KOPT-K1 (cell line): ENCODE data around the gene SPATA6L.

Experiments
- H3K27ac ChIP-seq: fragments of 200-600 bp; sonication (generic); 2 replicates; pipeline ENCODE4 v1.5.1; 2016; ENCODE audit warnings: antibody characterized with exemption, mild to moderate bottlenecking, low read depth, low read length; ENCODE audit not compliant: poor library complexity, severe bottlenecking
- H3K36me3 ChIP-seq: fragments of 200-600 bp; sonication (generic); 2 replicates; pipeline ENCODE4 v1.5.1; 2017; ENCODE audit warnings: antibody characterized with exemption, mild to moderate bottlenecking, low read length, moderate library complexity; ENCODE audit not compliant: insufficient read depth
- H3K9me3 ChIP-seq: fragments of 200-600 bp; sonication (generic); 2 replicates; pipeline ENCODE4 v1.5.1; 2017; ENCODE audit warnings: antibody characterized with exemption, low read length, mild to moderate bottlenecking; ENCODE audit not compliant: insufficient read depth, poor library complexity, severe bottlenecking

Gene SPATA6L

GRCh38 chr9:4573634-4574389, 92.5 kb downstream of the SPATA6L start:
- H3K9me3 ChIP-seq, result no peaks in the 10 kb centered on the region
- no peaks in the 10 kb centered on the region for H3K36me3 ChIP-seq
- no peak overlapping the region for H3K27ac ChIP-seq

DNA sequence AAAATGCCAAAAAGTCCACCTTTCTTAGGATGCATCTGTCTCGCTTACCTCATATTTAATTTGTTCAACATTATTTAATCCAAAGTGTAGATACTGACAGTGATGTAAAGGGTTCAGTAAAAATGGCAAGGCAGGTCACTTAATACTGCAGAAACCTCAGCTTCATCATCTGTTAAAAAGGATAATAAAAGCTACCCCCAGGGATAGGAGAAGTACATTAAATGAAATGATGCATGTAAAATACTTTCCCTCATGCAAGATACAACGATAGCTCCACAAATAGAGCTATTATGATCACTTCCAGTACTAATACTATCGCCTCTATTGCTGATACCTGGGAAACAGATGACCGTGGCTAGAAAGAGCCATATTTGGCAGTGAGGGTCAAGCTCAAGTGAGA, 93.1 kb downstream of the SPATA6L start:
- Histone ChIP-seq H3K27ac (no peak overlapping the region), H3K36me3 (no peaks in the 10 kb centered on the region), H3K9me3 (no peaks in the 10 kb centered on the region)

GRCh38 chr9:4572184-4572826, 94.0 kb downstream of the SPATA6L start:
- Histone ChIP-seq H3K36me3 (no peaks in the 10 kb centered on the region), H3K9me3 (no peaks in the 10 kb centered on the region), H3K27ac (no peak overlapping the region)

GRCh38 chr9:4569101-4569500, 97.2 kb downstream of the SPATA6L start:
- Histone ChIP-seq H3K9me3 (no peaks in the 10 kb centered on the region), H3K27ac (no peak overlapping the region), H3K36me3 (no peaks in the 10 kb centered on the region)

DNA sequence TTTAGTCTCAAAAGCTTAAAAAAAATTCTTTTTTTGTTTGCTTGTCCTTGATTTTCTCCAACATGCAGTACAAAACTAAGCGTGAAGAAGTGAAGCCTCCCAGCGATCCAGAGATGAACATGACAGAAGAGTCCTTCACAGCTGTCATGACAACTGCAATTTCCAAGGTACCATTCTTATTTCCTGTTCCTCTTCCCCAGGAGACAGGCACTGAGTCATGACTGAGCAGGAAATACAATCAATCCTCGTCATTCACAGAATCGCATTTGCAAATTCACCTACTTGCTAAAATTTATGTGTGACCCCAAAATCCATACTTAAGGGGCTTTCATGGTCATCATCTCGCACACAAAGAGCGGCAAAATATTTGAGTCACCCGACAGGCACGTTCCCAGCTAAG, 98.7 kb downstream of the SPATA6L start:
- H3K27ac ChIP-seq, result no peak overlapping the region
- H3K9me3 ChIP-seq, result no peaks in the 10 kb centered on the region
- H3K36me3 ChIP-seq, result no peaks in the 10 kb centered on the region

- H3K27ac ChIP-seq, result no peak overlapping the region
- no peaks in the 10 kb centered on the region for H3K36me3 ChIP-seq
- no peaks in the 10 kb centered on the region for H3K9me3 ChIP-seq
Observed at GRCh38 chr9:4566806-4567205, 99.5 kb downstream of the SPATA6L start.

DNA sequence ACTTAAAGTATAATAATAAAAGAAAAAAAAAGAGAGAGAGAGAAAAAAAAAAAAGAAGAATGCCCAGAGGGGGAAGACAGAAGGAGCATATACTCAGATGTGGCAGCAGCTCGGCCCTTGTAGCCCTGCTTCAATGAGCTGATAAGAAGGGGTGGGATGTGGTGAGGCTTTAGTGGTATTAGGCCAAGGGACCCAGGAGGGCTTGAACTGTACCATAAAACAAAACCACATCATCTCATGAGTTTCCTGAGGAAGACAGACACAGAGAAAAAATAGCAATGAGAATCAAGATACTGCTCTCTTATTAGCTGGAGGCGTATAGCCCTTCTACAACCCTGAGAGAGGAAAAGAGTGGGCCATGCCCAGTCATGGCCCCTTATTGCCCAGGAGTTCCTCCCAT, 103.2 kb downstream of the SPATA6L start:
- Histone ChIP-seq H3K27ac (no peak overlapping the region), H3K36me3 (no peaks in the 10 kb centered on the region), H3K9me3 (no peaks in the 10 kb centered on the region)

GRCh38 chr9:4559261-4560182, 106.8 kb downstream of the SPATA6L start:
- no peaks in the 10 kb centered on the region for H3K36me3 ChIP-seq
- no peaks in the 10 kb centered on the region for H3K9me3 ChIP-seq
- no peak overlapping the region for H3K27ac ChIP-seq

GRCh38 chr9:4558371-4558998, 107.8 kb downstream of the SPATA6L start:
- H3K27ac ChIP-seq, result no peak overlapping the region
- no peaks in the 10 kb centered on the region for H3K36me3 ChIP-seq
- H3K9me3 ChIP-seq, result no peaks in the 10 kb centered on the region

- Histone ChIP-seq H3K36me3 (no peaks in the 10 kb centered on the region), H3K27ac (no peak overlapping the region), H3K9me3 (no peaks in the 10 kb centered on the region)
Observed at GRCh38 chr9:4555236-4555635, 111.0 kb downstream of the SPATA6L start.

DNA sequence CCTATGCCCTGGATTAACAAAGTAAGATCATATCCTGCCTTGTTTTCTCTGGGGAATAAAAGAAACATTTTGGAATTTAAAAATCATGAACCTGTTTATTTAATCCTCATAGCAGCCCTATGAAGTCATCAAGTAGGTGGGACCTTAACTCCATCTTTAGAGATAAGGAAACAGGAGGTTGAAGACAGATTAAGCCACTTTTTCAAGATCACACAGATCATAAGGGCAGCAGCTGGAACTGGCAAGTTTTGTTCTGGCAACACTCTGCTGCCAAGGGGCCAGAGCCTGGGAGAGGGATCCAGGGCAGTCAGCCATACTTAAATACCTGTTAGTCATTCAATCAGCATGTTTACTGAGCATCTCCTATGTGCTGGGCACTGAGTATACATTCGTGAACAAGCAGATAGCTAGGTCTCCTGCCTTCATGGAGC, 112.3 kb downstream of the SPATA6L start:
- Histone ChIP-seq H3K36me3 (no peaks in the 10 kb centered on the region), H3K9me3 (no peaks in the 10 kb centered on the region), H3K27ac (no peak overlapping the region)

DNA sequence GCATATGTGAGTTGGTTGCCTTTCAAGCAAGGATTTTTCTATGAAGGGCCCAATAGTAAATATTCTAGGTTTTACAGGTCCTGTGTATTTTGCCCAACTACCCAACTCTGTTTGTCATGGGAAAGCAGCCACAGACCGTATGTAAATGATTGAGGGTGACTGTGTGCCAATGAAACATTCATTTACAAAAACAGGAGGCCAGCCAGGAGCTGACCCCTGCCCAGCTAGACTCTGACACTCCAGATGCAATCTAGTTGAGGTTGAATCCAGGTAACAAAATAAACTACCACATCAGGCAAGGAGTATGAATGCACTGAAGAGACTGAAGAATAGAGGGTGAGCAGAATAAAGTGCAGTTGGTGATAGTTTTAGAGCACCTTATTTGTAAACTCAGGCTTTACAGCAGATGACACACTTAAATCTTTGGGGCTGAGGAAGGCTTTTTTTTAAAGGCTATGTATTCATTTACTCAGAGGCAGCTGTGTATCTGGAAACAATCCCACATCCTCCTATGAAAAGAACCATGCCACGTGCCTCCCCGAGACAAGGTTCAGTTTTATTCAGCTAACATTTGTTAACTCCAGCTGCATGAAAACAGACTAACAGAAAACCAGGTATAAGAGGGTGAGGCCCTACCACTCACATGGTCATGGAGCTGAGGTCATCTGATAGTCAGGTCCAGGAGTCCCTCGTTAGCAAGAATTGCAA, 115.3 kb downstream of the SPATA6L start:
- Histone ChIP-seq H3K9me3 (no peaks in the 10 kb centered on the region), H3K27ac (no peak overlapping the region), H3K36me3 (no peaks in the 10 kb centered on the region)

DNA sequence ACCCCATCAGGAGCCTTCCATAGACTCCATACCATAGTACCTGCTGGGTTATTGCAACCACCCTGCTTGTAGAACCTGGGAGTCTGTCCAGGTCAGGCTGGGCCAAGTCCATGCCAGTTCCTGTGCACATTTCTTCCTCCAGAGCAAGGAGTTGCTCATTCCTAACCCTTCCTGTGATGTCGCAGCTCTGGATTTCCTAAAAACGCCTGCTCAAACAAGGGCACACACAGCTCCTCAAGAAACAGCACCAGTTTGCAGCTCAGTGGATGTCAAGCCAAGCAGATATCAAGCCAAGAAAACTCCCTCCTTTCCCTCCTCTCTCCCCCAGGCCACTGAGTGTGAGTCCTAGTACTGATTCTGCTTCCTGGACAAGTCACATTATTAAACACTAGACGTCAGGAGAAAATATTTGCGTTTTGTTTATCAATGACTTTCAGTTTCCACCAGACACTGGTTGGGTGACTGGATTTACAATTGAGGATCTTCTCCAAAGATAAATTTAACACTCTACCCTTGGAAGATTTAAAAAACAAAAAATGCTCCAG, 116.5 kb downstream of the SPATA6L start:
- Histone ChIP-seq H3K27ac (no peak overlapping the region), H3K9me3 (no peaks in the 10 kb centered on the region), H3K36me3 (no peaks in the 10 kb centered on the region)
